A673 (cell line): Measurements from ENCODE around the gene SERGEF.

ENCODE experiments used
- CTCF ChIP-seq: fragments of 300-800, 200-600 bp; sonication (generic); conservative IDR thresholded peaks from 2 replicates; pipeline ENCODE4 v1.5.1; 2017; ENCODE audit warnings: low read depth, mild to moderate bottlenecking, antibody characterized with exemption, low read length, moderate library complexity, mixed read lengths
- EZH2 ChIP-seq: fragments of 200-600 bp; sonication (generic); IDR thresholded peaks from 2 replicates; pipeline ENCODE4 v1.6.1; 2017; ENCODE audit warnings: borderline replicate concordance, low read depth, mild to moderate bottlenecking, mixed read lengths, antibody characterized with exemption, low read length; ENCODE audit not compliant: poor library complexity, severe bottlenecking

GRCh38 chr11:17821648-17822400, 191.0 kb downstream of the SERGEF start:
- TF ChIP-seq CTCF (no peak), EZH2 (no peak)
